RWPE2 (cell line): ENCODE results near the gene ANKS6.

Source experiments
- ATAC-seq: fragments of 200-7000 bp; cut with Tn5 transposase; 3 replicates; pipeline ENCODE4 v1.9.1; 2021; ENCODE audit warnings: low read depth
- DNase-seq: peaks from one replicate; pipeline ENCODE4 v3.0.0-alpha.2; 2020; ENCODE audit warnings: low spot score
- H3K27ac ChIP-seq: fragments of 450-650 bp; 2 replicates; pipeline ENCODE4 v1.5.1; 2017; ENCODE audit warnings: mild to moderate bottlenecking; ENCODE audit not compliant: poor library complexity, severe bottlenecking
- H3K27me3 ChIP-seq: fragments of 250-450 bp; sonication (Bioruptor Pico); 2 replicates; pipeline ENCODE4 v1.5.1; 2021; ENCODE audit warnings: mild to moderate bottlenecking, moderate library complexity; ENCODE audit not compliant: insufficient read depth, poor library complexity, severe bottlenecking
- H3K36me3 ChIP-seq: fragments of 250-450 bp; sonication (Bioruptor Pico); 2 replicates; pipeline ENCODE4 v1.5.1; 2020; ENCODE audit warnings: low read depth, mild to moderate bottlenecking, moderate library complexity
- H3K4me1 ChIP-seq: fragments of 250-450 bp; sonication (Bioruptor Pico); 2 replicates; pipeline ENCODE4 v1.5.1; 2021; ENCODE audit warnings: mild to moderate bottlenecking, moderate library complexity; ENCODE audit not compliant: insufficient read depth, poor library complexity, severe bottlenecking
- H3K4me3 ChIP-seq: fragments of 250-450 bp; sonication (Bioruptor Pico); 2 replicates; pipeline ENCODE4 v1.5.1; 2021; ENCODE audit warnings: mild to moderate bottlenecking, moderate library complexity; ENCODE audit not compliant: severe bottlenecking
- H3K9me3 ChIP-seq: fragments of 250-450 bp; sonication (Bioruptor Pico); 2 replicates; pipeline ENCODE4 v1.5.1; 2021; ENCODE audit warnings: mild to moderate bottlenecking, moderate library complexity; ENCODE audit not compliant: severe bottlenecking
- TF ChIP-seq, protein P1 (sequence below): fragments of 450-650 bp; IDR thresholded peaks from one replicate; pipeline ENCODE4 v1.5.1; 2017; ENCODE audit warnings: mild to moderate bottlenecking, moderate library complexity; ENCODE audit not compliant: poor library complexity, severe bottlenecking

ANKS6 gene

GRCh38 chr9:98767196-98767595 lies 29.2 kb downstream of the ANKS6 start:
- H3K4me3 ChIP-seq: no peak overlapping the region
- H3K4me1 ChIP-seq: peaks cover 4% of the 10 kb centered on the region
- ATAC-seq: no peak
- DNase-seq: no peak
- TF ChIP-seq, protein P1, sequence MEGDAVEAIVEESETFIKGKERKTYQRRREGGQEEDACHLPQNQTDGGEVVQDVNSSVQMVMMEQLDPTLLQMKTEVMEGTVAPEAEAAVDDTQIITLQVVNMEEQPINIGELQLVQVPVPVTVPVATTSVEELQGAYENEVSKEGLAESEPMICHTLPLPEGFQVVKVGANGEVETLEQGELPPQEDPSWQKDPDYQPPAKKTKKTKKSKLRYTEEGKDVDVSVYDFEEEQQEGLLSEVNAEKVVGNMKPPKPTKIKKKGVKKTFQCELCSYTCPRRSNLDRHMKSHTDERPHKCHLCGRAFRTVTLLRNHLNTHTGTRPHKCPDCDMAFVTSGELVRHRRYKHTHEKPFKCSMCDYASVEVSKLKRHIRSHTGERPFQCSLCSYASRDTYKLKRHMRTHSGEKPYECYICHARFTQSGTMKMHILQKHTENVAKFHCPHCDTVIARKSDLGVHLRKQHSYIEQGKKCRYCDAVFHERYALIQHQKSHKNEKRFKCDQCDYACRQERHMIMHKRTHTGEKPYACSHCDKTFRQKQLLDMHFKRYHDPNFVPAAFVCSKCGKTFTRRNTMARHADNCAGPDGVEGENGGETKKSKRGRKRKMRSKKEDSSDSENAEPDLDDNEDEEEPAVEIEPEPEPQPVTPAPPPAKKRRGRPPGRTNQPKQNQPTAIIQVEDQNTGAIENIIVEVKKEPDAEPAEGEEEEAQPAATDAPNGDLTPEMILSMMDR: no peak
- no peaks in the 10 kb centered on the region for H3K9me3 ChIP-seq
- no peak overlapping the region for H3K27ac ChIP-seq
- peaks cover 13% of the 10 kb centered on the region for H3K36me3 ChIP-seq
- no peaks in the 10 kb centered on the region for H3K27me3 ChIP-seq

DNA sequence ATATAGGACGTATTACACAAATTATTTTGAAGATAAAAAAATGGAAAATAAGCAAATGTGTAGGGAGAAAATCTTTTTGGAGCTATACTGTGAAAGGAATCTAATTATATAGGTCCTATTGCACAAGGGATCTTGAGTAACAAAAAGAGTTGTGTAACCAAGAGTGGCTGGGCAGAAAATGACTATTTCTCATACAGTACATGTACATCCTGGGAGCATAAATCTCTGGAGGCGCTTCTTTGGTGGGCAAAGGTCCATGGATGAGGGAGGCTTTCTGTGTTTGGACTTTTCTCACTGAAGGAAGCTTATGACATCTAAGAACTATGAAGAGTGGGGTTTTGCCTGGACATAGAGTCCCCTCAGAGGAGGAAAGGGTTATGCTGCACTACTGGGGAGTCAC lies 29.8 kb downstream of the ANKS6 start:
- H3K4me1 ChIP-seq: peaks cover 4% of the 10 kb centered on the region
- TF ChIP-seq, protein P1: no peak
- DNase-seq (no peak), ATAC-seq (no peak)
- no peaks in the 10 kb centered on the region for H3K27me3 ChIP-seq
- no peaks in the 10 kb centered on the region for H3K9me3 ChIP-seq
- no peak overlapping the region for H3K27ac ChIP-seq
- no peak overlapping the region for H3K4me3 ChIP-seq
- H3K36me3 ChIP-seq: peaks cover 12% of the 10 kb centered on the region; the same call in 1 of the 2 replicates

DNA sequence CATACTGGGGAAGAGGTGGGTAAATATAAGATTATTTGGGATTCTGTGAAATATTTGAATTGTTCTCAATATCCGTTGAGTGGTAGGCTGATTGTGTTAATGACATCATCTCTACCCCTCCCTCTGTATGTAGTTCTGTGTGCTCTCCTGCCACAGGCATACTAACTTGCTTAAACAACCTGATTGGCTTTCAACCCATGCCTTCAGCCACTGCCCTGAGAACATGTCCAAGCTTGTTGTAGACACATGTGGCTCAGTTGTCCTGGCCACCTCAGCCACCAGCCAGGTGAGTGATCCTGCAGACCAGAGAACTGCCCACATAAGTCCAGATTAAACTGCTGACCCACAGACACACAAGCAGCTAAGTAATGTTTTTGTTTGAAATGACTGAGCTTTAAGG lies 31.1 kb downstream of the ANKS6 start:
- ATAC-seq: no peak
- H3K27ac ChIP-seq: no peak overlapping the region
- no peak overlapping the region for H3K4me3 ChIP-seq
- H3K27me3 ChIP-seq: no peaks in the 10 kb centered on the region
- TF ChIP-seq, protein P1: no peak
- H3K4me1 ChIP-seq: peaks cover 4% of the 10 kb centered on the region
- no peak for DNase-seq
- no peaks in the 10 kb centered on the region for H3K9me3 ChIP-seq
- H3K36me3 ChIP-seq: peaks cover 12% of the 10 kb centered on the region; the same call in 1 of the 2 replicates

- no peak overlapping the region for H3K4me3 ChIP-seq
- DNase-seq (no peak), ATAC-seq (peak; percentile 31; the same call in 1 of the 3 replicates)
- H3K27me3 ChIP-seq: no peaks in the 10 kb centered on the region
- TF ChIP-seq, protein P1: no peak
- no peaks in the 10 kb centered on the region for H3K9me3 ChIP-seq
- peaks cover 4% of the 10 kb centered on the region for H3K4me1 ChIP-seq
- H3K27ac ChIP-seq: no peak overlapping the region
- H3K36me3 ChIP-seq: peaks cover 12% of the 10 kb centered on the region; the same call in 1 of the 2 replicates
Measured at GRCh38 chr9:98763986-98764745, 32.2 kb downstream of the ANKS6 start.

DNA sequence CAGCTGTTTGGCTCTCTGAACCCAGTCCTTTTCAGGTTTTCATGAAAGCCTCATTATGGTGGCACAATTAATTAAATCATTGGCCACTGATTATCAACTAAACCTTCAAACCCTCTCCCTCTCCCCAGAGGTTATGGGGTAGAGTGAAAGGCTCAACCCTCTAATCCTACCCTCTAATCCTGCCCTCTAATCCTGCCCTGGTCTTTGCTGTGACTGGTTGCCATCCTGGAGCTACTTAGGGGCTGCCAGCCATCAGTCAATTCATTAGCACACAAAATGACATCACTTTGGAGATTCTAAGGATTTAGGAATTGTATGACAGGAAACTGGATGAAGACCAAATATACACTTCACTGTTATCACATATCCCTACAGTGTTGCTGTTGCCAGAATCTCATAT lies 36.1 kb downstream of the ANKS6 start:
- no peak overlapping the region for H3K4me3 ChIP-seq
- no peak for DNase-seq
- H3K9me3 ChIP-seq: no peaks in the 10 kb centered on the region
- ATAC-seq: no peak
- 0 out of 2 replicates have a peak, but pooled peaks cover 6% of the 10 kb centered on the region for H3K36me3 ChIP-seq
- TF ChIP-seq, protein P1: no peak
- H3K27me3 ChIP-seq: no peaks in the 10 kb centered on the region
- no peak overlapping the region for H3K27ac ChIP-seq
- H3K4me1 ChIP-seq: peaks cover 4% of the 10 kb centered on the region
